ENCODE data around the gene ABCB6. TPM values are rescaled to one million over a fixed set of nuclear protein-coding genes. Genes with fewer than 3 reads are reported as not detected.

ABCB6 gene
- total and polyA plus RNA-seq, 2 donors (not counting 1 experiment from before 2014, with no cell fraction given), result 12.5 to 49.5 TPM

GRCh38 chr2:219171231-219171651, 47.5 kb downstream of the ABCB6 start:
- no peaks in the 10 kb centered on the region for H3K27me3 ChIP-seq (ENCODE audit: control insufficient read depth, insufficient read depth, low read length)
- peak; percentile 78 to 84 for DNase-seq (ENCODE audit: low read depth in 2 of 2)
- peaks cover 6% of the 10 kb centered on the region for H3K4me1 ChIP-seq (ENCODE audit: control insufficient read depth, extremely low read depth, insufficient read depth, low read length)
- peaks cover 11% of the 10 kb centered on the region for H3K79me2 ChIP-seq (ENCODE audit: control insufficient read depth, insufficient read depth, low read length)
- no peaks in the 10 kb centered on the region for H3K9me3 ChIP-seq (ENCODE audit: control insufficient read depth, insufficient read depth, low read depth, low read length)
- H3K4me3 ChIP-seq (replicated peaks in 1 of 4; ENCODE audit: control extremely low read depth in 1 of 4, insufficient read depth in 1 of 4, low read depth in 3 of 4, low read length in 4 of 4), result no peak overlapping the region
- H2AFZ ChIP-seq (ENCODE audit: low read length), result no peak overlapping the region
- no peaks in the 10 kb centered on the region for H4K20me1 ChIP-seq (ENCODE audit: control insufficient read depth, extremely low read depth, insufficient read depth, low read length)
- H3K36me3 ChIP-seq (ENCODE audit: control insufficient read depth, insufficient read depth, low read length), result peaks cover 13% of the 10 kb centered on the region
- no peak overlapping the region for H3K4me2 ChIP-seq (ENCODE audit: extremely low read depth, insufficient read depth, low read length)
- TF ChIP-seq CTCF (conservative IDR thresholded peaks at IDR 0.05 in 1 of 2, IDR thresholded peaks at IDR 0.05 in 1 of 2; ENCODE audit: low read depth in 1 of 2, low read length in 2 of 2) (peak; percentile 73 to 77), EZH2 (IDR thresholded peaks at IDR 0.05; ENCODE audit: low read length, missing control alignments) (no peak)
- H3K9ac ChIP-seq (ENCODE audit: insufficient read depth, low read length), result no peak overlapping the region
- peak overlapping the region; percentile 73 for H3K27ac ChIP-seq (ENCODE audit: insufficient read depth, low read length)

DNA sequence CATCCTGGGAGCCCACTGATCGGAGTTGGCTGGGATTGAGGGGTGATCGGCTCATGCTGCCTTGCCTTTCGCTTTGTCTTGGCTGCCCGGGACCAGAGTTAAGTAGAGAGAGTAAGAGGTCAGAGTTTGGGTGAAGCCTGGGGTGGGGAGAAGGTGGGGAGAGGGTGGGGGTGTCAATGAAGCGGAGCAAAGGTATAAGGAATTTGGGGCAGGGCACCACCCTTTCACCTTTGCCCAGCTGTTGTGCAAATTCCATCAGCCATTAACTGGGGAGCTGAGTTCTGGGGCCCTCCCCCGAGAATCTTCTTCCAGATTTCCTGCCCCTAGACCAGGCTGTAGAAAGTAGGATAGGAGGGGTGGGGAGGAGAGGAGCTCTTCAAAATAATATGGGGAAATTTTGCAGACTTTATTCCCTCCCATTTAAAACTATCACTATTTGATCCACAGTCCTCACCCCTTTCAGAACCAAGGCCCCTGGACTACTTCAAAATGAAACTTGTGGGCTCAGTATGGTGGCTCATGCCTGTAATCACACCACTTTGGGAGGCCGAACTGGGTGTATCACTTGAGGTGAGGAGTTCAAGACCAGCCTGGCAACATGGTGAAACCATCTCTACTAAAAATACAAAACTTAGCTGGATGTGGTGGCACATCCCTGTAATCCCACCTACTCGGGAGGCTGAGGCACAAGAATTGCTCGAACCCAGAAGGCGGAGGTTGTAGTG, 48.7 kb downstream of the ABCB6 start, which contains the start of gene SLC23A3:
Gene SLC23A3, minus strand, starts transcription at position 100 of the 725 bp plus-strand sequence. Its CDS starts 45 bp downstream, at position 55.
- H3K36me3 ChIP-seq (ENCODE audit: control insufficient read depth, insufficient read depth, low read length), result peaks cover 13% of the 10 kb centered on the region
- no peaks in the 10 kb centered on the region for H3K9me3 ChIP-seq (ENCODE audit: control insufficient read depth, insufficient read depth, low read depth, low read length)
- no peak within 1 kb of the TSS for H3K9ac ChIP-seq (ENCODE audit: insufficient read depth, low read length)
- DNase-seq (ENCODE audit: low read depth in 2 of 2), result no peak
- no peak within 1 kb of the TSS for H2AFZ ChIP-seq (ENCODE audit: low read length)
- peaks cover 3% of the 10 kb centered on the region for H3K79me2 ChIP-seq (ENCODE audit: control insufficient read depth, insufficient read depth, low read length)
- H4K20me1 ChIP-seq (ENCODE audit: control insufficient read depth, extremely low read depth, insufficient read depth, low read length), result no peaks in the 10 kb centered on the region
- TF ChIP-seq CTCF (conservative IDR thresholded peaks at IDR 0.05 in 1 of 2, IDR thresholded peaks at IDR 0.05 in 1 of 2; ENCODE audit: low read depth in 1 of 2, low read length in 2 of 2) (no peak), EZH2 (IDR thresholded peaks at IDR 0.05; ENCODE audit: low read length, missing control alignments) (no peak)
- no peak within 1 kb of the TSS for H3K4me2 ChIP-seq (ENCODE audit: extremely low read depth, insufficient read depth, low read length)
- H3K4me3 ChIP-seq (replicated peaks in 1 of 4; ENCODE audit: control extremely low read depth in 1 of 4, insufficient read depth in 1 of 4, low read depth in 3 of 4, low read length in 4 of 4), result no peak within 1 kb of the TSS
- no peak within 1 kb of the TSS for H3K27ac ChIP-seq (ENCODE audit: insufficient read depth, low read length)
- H3K27me3 ChIP-seq (ENCODE audit: control insufficient read depth, insufficient read depth, low read length), result no peaks in the 10 kb centered on the region
- peaks cover 3% of the 10 kb centered on the region for H3K4me1 ChIP-seq (ENCODE audit: control insufficient read depth, extremely low read depth, insufficient read depth, low read length)

DNA sequence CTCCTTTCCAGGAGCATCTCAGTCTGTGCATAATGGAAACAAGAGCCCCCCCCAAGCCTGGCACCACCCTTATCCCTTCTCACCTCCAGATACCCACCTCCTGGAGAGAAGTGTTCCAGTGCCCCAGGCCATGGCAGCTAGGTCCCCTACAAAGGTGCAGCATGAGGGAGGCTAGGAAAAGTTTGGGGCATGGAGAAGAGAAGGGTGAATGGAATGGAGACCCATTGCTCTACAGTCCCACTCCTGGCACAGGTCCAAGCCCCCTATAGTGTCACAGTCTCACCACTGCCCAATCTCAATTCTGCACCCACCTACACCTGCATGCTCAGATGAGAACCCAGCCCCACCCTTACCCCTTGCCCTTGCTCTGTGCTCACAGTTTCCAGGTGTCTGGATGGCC, 49.8 kb downstream of the ABCB6 start:
- H3K9ac ChIP-seq (ENCODE audit: insufficient read depth, low read length), result no peak overlapping the region
- no peak overlapping the region for H2AFZ ChIP-seq (ENCODE audit: low read length)
- H3K27ac ChIP-seq (ENCODE audit: insufficient read depth, low read length), result no peak overlapping the region
- H3K4me1 ChIP-seq (ENCODE audit: control insufficient read depth, extremely low read depth, insufficient read depth, low read length), result peaks cover 3% of the 10 kb centered on the region
- H3K36me3 ChIP-seq (ENCODE audit: control insufficient read depth, insufficient read depth, low read length), result peaks cover 10% of the 10 kb centered on the region
- H3K4me3 ChIP-seq (replicated peaks in 1 of 4; ENCODE audit: control extremely low read depth in 1 of 4, insufficient read depth in 1 of 4, low read depth in 3 of 4, low read length in 4 of 4), result no peak overlapping the region
- H3K4me2 ChIP-seq (ENCODE audit: extremely low read depth, insufficient read depth, low read length), result no peak overlapping the region
- no peak for DNase-seq (ENCODE audit: low read depth in 2 of 2)
- H3K9me3 ChIP-seq (ENCODE audit: control insufficient read depth, insufficient read depth, low read depth, low read length), result no peaks in the 10 kb centered on the region
- H3K79me2 ChIP-seq (ENCODE audit: control insufficient read depth, insufficient read depth, low read length), result no peaks in the 10 kb centered on the region
- H4K20me1 ChIP-seq (ENCODE audit: control insufficient read depth, extremely low read depth, insufficient read depth, low read length), result no peaks in the 10 kb centered on the region
- no peaks in the 10 kb centered on the region for H3K27me3 ChIP-seq (ENCODE audit: control insufficient read depth, insufficient read depth, low read length)
- TF ChIP-seq EZH2 (IDR thresholded peaks at IDR 0.05; ENCODE audit: low read length, missing control alignments), result no peak

All from fibroblast of lung (primary cell).